Stimulated activated CD4-positive, alpha-beta T cell treated with anti-CD3 and anti-CD28 coated beads, Interleukin-4, amount 100 ng/mL, for 48 hours (primary cell): Measurements from ENCODE around the gene ANO9.

Experiments used
- DNase-seq, 2 donors: peaks; one replicate each; pipeline ENCODE4 v3.0.0-alpha.2; 2020; ENCODE audit warnings: low read depth in 2 of 2

ANO9 gene

GRCh38 chr11:384511-384910 is 57.3 kb downstream of the ANO9 start:
- no peak for DNase-seq

DNA sequence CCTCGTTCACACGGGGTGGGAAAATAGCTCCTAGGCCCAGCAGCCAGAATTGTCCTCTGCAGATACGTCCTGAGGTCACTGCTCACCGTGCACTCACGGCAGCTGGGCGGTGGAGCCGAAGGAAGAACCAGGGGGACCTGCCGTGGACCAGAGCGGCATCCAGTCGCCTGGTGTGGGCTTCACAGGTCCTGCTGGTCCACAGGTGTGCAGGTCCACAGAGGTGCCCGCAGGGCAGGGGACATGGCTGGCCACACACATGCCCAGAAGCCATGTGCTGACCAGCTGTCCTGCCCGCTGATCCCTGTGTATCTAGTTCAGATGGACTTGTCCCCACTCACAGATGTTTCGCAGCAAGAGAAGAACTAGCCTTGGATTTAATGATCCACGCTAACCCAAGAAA is 58.4 kb downstream of the ANO9 start:
- DNase-seq = no peak

DNA sequence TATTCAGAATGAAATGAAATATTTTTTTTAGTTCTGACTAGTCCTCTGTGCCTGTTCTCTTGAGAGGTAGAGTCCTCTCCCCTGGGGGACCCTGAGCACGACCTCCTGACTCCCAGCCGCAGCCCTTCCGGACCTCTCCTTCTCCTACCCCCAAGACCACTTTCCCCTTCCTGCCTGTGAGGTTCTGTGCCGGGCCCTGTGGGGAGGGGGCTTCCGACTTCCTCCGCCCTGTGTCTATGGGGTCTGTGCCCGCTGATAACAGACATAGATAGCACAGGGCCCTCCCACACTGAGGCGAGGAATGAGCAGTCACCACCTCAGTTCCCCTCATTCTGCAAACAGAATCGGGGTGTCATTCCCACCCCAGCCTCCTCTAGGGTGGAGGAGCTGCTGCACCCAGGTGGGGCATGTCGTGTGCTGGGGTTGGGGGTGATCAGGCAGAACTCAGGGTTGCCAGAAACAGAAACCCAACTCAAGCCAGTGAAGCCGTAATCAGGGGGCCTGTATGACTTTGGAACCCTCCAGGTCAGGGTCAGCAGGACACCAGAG is 59.7 kb downstream of the ANO9 start:
- no peak for DNase-seq

DNA sequence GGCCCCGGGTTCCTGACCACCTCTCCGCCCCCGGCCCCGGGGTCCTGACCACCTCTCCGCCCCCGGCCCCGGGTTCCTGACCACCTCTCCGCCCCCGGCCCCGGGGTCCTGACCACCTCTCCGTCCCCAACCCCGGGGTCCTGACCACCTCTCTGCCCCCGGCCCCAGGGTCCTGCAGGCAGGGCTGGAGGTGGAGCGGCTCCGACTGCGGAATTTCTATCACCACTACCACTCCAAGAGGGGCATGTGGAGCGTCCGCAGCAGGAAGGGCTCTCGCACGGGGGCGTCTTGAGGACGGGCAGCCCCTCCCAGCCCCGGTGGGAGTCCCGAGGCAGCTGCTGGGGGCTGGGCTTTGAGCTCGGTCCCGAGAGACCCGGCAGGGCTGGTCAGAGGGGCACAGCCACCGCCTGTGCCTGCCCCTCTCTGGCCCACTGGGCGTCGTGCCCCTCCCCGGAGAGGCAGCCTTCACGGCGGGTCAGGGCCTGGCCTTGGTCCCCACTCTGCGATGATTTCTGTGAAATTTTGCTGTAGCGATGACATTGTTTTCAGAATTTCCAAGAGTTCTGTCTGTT is 60.2 kb downstream of the ANO9 start:
- no peak for DNase-seq

DNA sequence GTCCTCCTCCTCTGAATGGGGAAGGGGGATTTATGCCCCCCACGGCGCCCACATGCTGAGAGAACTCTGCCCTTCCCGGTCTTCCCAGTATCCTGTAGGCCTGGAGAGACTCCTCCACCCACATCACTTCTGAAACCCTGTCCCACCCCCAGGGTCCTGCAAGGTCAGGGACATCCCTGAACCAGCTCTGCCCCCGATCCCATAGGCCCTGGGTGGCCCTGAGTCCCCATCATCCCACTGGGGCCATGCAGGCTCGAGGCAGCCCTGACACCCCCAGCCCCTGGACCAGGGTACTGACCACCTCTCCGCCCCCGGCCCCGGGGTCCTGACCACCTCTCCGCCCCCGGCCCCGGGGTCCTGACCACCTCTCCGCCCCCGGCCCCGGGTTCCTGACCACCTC is 60.8 kb downstream of the ANO9 start:
- no peak for DNase-seq

GRCh38 chr11:380491-380890 is 61.3 kb downstream of the ANO9 start:
- no peak for DNase-seq

- DNase-seq = no peak
Observed at GRCh38 chr11:380095-380480, 61.7 kb downstream of the ANO9 start.

DNA sequence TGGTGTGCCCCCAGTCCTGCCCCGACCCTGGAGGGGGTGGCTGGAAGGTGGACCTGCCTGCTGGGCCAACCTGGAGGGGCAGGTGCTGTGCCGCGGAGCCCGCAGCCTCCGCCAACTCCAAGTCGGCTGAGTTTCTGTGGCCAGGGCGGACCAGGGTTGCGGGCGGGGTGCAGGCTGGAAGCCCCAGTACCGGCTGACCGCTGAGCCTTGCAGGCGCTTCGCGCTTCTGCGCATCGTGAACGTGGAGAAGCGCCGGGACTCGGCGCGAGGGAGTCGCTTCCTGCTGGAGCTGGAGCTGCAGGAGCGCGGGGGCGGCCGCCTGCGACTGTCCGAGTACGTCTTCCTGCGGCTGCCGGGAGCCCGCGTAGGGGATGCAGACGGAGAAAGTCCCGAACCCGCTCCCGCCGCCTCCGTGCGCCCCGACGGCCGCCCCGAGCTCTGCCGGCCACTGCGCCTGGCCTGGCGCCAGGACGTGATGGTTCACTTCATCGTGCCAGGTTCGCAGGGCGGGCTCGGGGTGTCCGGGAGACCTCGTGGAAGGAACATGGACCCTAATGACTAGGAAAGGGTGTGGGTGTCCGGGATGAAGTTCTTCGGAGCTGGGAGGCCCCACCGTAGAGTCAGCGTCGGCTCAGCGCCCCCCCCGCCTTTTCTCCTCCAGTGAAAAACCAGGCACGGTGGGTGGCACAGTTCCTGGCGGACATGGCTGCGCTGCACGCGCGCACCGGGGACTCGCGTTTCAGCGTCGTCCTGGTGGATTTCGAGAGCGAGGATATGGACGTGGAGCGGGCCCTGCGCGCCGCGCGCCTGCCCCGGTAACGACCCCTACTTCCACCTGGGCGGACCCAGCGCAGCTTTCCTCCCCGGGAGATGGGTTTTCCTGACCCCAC is 62.4 kb downstream of the ANO9 start:
- DNase-seq = no peak

DNA sequence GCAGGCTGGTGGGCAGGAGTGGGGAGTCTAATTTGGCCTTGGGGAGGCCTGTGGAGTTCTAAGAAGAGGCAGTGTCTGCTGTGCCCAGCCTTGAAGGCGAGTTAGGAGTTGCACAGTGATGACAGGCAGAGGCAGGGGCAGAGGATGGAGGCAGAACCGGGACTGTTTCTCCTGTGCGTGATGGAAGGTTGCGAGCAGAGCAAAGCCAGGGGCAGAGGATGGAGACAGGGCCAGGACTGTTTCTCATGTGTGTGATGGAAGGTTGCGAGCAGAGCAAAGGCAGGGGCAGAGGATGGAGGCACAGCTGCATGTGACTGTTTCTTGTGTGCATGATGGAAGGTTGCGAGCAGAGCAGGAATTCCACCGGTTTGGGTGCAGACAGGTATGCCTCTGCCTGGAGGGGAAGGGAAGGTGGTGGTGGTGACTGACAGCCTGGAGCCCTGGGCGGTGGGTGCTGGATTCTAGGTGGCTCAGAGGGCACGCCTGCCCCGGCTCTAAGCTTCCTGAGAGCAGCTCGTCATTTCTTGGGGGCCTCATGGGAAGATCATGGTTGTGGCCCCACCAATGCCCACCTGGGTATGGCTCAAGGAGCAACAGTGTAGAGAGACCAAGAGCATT is 63.8 kb downstream of the ANO9 start:
- no peak for DNase-seq

- no peak for DNase-seq
Observed at GRCh38 chr11:377174-377865, 64.5 kb downstream of the ANO9 start.

- no peak for DNase-seq
Observed at GRCh38 chr11:376531-377173, 65.2 kb downstream of the ANO9 start.

- DNase-seq = no peak
Observed at GRCh38 chr11:375065-376025, 66.5 kb downstream of the ANO9 start.

GRCh38 chr11:373716-374551 is 67.9 kb downstream of the ANO9 start:
- DNase-seq = no peak

DNA sequence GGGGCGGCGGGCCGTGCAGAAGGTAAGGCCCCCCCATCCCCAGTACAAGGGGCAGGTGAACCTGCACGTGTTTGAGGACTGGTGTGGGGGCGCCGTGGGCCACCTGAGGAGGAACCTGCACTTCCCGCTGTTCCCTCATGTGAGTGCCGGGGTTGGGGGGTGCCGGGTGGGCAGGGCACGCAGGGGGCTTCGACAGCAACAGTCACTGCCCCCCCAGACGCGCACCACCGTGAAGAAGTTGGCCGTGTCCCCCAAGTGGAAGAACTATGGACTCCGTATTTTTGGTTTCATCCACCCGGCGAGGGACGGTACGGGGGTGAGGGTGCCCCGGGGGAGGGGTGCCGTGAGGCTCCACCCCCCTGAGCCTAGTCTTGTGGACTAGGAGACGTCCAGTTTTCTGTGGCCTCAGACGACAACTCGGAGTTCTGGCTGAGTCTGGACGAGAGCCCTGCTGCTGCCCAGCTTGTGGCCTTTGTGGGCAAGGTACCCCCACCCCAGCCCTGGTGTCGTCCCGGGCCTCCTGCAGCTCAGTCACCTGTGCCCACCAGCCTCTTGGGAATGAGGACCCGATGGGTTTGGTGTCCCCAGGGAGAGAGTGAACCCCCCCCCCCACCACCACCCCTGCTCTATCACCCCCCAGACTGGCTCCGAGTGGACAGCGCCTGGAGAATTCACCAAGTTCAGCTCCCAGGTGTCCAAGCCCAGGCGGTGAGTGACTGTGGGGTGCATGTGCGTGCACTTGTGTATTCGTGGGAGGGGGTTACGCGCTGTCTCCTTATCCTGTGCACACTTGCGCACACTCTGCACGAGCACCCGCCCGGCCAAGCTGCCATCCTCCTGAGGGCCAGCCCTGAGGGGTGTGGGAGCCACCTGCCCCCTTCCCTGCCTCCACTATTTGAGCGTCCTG is 68.7 kb downstream of the ANO9 start:
- no peak for DNase-seq

DNA sequence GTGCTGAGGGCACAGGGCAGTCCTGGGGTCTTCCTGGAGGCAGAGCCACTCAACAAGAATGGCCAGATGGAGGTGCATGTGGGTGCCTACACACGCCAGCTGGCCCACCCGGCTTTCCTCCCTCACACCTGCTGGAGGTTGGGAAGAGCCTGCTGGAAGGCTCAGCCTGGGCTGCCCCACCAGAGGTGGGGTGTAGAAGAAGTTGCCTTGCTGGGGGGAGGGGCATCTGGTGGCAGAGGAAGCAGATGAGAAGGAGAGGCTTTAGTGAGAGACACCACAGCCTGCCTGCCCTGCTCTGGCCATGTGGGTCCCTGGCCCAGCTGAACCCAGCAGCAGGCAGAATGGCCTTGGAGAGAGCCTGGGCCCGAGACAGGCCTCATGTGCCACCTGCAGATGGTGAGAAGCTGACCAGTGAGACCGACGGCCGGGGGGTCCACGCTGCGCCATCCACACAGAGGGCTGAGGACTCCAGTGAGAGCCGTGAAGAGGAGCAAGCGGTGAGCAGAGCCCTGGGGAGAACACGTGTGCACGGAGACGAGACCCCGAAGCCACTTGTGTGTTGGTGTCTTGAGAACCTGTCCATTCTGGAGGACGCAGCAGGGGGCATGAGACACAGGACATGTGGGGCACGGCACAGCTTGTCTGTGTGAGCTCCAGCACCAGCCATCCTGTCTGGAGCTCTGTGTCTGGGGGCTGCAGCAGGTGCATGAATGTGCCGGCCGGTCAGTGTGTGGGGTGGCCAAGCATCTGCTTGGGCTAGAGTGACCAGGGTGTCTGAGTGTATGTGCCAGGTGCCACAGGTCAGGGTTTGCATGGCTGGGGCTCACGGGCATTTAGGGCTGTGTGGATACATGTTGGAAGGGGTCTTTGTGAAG is 69.9 kb downstream of the ANO9 start:
- no peak for DNase-seq

- DNase-seq = no peak
Observed at GRCh38 chr11:371051-371450, 70.8 kb downstream of the ANO9 start.
